HG02981 (cell line): Measurements from ENCODE around the gene GRPR.

Experiments used
- ATAC-seq: cut with Tn5 transposase; IDR thresholded peaks from one replicate; pipeline ENCODE4 v1.9.1; 2021; ENCODE audit warnings: mild to moderate bottlenecking, moderate library complexity; ENCODE audit not compliant: unreplicated experiment

Gene GRPR

GRCh38 chrX:16123222-16123786, at the start of gene GRPR:
GRPR (plus strand) TSS chrX:16123565; CDS start chrX:16123954, 389 bp downstream.
- ATAC-seq = peak; percentile 60

DNA sequence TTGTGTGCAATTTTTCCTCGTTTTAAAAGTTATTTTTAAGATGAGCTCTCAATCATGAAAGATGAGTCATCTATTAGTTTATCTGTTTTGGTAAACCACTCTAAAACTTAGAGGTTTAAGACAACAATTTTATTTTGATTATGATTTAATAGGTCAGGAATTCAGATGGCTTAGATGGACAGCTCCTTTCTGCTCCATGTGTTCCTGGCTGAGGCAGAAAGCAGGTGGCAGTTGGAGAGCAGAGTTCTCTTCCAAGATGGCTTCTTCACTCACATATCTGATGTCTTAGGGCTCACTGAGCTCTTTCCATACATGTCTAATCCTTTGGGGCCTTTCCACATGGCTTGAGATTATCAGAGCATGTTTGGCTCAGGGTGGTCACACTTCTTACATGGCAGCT, 48.3 kb upstream of the GRPR start:
- no peak for ATAC-seq

- ATAC-seq = no peak
Observed at GRCh38 chrX:16076834-16077233, 46.5 kb upstream of the GRPR start.

DNA sequence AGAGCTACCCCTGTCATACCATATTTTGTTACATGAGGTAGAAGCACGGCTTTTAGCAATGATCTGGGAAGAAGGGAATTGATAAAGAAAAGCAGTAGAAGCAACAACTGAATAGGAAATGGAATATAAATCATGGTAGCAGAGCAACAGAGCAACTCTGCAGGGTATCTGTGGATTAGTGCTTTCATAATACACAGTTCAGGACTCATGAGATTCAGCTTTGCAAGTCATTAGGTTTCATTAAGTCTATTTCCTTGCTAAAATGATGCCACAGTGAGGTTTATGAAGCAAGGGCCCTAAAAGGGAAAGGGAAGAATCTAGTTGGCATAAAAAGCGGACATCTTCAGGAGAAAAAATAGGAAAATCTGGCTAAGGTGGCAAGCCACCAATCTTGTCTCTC, 45.6 kb upstream of the GRPR start:
- ATAC-seq = no peak

DNA sequence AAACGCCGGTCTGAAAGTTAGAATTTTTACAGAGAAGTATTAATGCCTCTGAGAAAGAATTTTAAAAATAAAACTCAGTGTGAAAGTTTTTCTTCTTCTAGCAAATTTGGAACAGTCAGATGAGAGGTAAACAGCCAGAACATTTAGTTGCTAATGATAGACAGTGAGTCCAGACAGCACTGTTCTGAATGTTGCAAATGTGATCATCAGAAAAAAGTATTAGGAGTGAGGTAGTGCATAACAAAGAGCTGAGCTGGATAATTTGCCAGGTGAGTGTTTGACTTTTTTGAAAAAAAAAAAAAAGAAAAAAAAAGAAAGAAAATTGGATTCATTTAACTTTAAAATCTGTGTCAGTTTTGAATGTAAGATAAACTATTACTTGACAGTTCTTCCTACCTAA, 42.0 kb upstream of the GRPR start:
- ATAC-seq = no peak

DNA sequence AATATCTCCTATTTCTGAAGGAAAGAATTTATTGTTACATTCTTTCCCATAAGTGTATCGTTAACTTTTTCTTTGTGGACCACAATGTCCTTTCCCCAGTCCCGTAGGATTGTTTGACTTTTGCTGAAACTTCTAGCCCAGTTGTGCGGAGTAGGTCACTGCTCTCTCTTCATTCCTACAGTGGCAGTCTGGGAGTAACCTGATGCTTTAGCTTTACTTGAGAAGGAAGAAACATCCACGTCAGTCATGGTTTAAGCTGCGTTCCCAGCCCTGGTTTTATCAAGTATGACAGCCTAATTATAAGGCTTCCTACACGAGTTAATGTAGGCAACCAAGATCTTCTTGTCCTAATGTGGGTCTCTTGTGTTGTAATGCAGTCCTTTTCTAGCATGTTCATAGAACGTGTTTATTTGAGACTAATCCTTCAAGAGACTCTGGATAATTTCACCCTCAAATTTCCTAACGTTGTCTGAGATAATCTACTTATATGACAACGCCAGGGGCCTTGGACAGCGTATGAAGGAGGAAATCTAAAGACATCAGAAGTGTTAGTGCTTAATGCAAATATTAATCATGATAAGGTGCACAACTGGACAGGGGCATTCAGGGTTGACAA, 40.8 kb upstream of the GRPR start:
- ATAC-seq = no peak

DNA sequence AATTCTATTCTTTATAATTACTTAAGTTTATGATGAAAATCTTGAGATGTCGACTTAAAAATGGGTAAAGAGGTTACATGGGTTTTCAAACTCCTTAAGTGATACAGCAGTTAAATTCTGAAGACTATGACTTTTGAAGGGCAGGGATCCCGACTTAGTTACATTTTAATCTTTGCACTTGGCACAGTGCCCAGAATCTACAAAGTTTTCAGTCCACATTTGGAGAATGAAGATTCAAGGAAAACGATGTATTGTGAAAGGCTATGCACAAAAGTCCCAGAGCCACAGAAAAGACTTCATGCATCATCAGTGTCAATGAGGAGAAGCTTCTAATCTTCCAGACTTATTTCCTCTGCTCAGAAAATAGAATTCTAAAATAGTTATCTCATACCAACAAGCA, 36.3 kb upstream of the GRPR start:
- ATAC-seq = no peak

GRCh38 chrX:16089086-16089485, 34.3 kb upstream of the GRPR start:
- no peak for ATAC-seq

DNA sequence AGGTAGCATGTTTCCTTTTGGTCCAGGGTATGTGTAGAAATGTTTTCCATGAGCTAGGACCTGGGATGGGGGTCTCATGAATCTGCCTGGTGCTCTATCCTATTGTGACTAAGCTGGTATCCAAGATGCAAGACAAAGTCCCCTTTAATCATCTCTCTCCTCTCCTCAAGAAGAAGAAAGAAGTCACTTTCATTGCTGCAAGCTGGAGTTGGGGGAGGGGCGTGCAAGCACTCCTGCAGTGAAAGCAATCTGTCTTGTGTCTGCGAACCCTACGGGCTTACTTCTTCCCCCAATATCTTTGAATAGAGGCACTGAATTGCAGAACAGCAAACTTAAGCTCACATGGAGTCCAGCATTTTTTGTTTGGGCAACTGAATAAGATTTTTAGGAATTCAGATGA, 27.2 kb upstream of the GRPR start:
- ATAC-seq = no peak

DNA sequence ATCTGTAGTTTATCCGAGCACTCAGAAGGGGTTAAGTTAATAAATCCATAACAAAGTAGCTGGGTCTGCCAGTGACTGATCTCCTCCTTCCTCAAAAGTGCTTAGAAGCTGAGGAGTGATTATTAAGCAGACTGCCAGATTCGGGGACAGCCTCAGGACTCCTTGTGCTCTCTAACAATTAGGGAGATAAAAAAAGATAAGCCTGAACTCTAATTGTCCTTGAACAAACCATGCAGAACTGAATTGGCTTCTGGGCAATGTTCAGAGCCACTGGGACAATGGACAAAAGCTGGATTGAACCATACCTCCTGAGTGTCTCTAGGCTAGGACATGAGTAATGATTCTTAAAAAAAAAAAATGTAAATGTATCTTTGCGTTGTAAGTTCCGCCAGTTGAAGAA, 22.7 kb upstream of the GRPR start:
- no peak for ATAC-seq

- no peak for ATAC-seq
Observed at GRCh38 chrX:16101581-16101980, 21.8 kb upstream of the GRPR start.

GRCh38 chrX:16103625-16104024, 19.7 kb upstream of the GRPR start:
- no peak for ATAC-seq

DNA sequence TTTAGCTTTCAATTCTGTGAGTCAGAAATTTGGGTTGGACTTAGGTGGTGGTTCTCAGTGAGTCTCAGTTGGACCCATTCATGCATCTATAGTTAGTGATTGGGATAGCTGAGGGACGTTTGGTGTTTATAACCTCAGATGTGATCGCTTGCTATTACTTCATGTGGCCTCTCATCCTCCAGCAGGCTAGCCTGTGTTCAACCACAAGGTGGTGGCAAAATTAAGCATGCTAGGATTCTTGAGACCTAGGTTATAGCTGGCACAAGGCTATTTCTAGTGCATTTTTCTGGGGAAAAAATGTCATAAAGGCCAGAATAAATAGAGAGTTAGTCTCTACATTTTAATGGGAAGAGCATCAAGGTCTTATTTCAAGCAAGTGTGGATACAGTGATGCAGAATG, 10.9 kb upstream of the GRPR start:
- ATAC-seq = no peak

- ATAC-seq = no peak
Observed at GRCh38 chrX:16113978-16114565, 9.3 kb upstream of the GRPR start.

DNA sequence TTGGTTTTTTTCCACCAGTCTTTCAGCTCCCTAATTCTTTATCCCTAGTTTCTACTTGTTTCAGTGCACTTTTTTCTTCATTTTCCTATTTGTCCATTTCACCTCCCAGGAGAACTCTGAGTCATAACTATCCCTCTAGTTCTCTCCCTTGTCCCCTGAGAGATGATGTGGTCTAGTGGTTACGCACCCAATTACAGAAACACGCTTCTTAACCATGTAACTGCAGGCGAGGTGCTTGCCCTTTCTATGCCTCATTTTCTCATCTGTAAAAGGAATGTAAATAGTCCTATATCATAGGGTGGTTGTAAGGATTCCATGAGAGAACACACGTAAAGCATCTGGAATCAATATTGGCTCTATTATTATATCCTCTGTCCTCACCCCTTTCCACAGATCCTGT, 8.8 kb upstream of the GRPR start:
- no peak for ATAC-seq

DNA sequence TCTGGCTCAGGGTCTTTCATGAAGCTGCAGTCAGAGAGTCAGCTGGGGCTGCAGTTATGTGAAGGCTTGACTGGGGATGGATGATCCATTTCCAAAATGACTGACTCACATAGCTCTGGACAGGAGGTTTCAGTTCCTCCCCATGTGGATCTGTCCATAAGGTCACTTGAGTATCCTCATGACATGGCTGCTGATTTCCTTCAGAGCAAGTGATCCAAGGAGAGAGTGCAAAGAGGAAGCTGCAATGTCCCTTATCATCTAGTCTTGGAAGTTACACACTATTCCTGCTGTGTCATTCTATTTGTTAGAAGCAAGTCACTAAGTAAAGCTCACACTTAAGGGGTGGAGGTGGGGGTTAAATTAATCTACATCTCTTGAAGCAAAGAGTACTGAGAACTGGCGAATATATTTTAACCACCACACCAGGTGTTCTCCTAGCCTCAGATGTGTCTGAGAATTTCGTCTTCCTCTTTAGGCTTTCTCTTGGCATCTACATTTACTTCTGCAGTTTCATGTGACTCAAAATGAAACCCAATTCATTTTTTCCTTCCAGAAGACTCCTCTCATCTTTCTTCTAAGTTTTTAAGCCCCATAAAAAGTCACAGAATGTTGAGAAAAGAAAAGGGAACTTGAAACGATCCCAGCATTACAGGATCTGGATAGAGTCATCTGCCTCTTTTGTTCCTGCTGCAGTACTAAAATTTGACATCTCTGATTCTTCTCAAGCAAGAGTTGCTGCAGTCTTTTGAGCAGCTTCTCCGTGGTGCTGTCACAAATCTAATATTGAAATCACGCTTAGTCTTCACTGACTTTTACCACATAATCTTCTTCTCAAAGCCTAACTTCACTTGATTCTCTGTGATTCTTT, 3.8 kb upstream of the GRPR start:
- ATAC-seq = peak; percentile 85

GRCh38 chrX:16120431-16120830, 2.9 kb upstream of the GRPR start:
- no peak for ATAC-seq

DNA sequence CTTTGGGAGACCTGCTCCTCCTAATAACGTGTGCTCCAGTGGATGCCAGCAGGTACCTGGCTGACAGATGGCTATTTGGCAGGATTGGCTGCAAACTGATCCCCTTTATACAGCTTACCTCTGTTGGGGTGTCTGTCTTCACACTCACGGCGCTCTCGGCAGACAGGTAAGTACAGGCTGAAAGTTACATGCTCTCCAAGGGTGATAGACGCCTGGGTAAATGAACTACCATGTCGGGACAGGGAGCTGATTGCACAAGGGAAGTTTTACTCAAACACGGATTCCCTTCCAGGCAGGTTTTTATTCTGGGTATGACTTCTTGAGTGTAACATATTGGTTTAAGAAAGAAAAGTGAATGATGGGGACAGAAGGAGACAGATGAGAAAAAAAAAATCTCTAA, 836 bp downstream of the GRPR start:
- ATAC-seq = no peak

DNA sequence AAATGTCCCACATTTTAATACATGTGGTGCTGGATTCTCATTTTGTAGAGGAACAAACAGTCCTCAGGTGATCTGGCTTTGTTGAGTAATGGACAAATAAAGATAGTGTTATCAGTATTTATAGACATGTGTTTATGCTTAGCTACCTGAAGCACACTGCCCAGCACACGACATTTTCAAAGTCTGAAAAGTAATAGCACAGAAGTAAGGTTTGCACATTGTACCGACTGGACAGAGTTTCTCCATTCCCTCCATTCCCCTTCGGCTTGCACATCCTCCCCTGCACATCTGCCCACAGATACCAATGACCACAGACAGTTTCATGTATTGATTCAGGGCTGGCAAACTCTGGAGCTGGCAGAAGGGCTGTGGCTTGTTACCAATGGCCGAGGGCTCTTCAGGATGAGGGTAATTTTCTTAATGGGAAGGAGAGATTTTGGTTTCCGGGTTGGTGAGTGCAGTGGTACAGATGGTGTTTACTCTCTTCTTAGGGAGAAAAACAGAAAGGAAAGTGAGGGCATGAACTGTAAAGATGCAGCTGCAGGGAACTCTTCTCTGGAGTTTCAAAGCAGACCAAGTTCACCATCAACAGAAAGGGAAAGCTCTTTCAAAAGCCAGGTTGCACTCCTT, 2.3 kb downstream of the GRPR start:
- no peak for ATAC-seq

GRCh38 chrX:16130707-16131106, 7.3 kb downstream of the GRPR start:
- ATAC-seq = no peak

GRCh38 chrX:16134936-16135335, 11.6 kb downstream of the GRPR start:
- ATAC-seq = no peak
